K562 (cell line): ENCODE results near the gene PEX7. TPM values are rescaled to one million over a fixed set of nuclear protein-coding genes. Genes with fewer than 3 reads are reported as not detected.
A peak's percentile ranks its signal among the peaks of the same experiment; 100 is the strongest.

Experiments
- CHD2 ChIP-seq: IDR thresholded peaks from 2 replicates; pipeline ENCODE4 v1.6.1; 2011; ENCODE audit warnings: low read depth, low read length
- CTCFL ChIP-seq: IDR thresholded peaks from 2 replicates; pipeline ENCODE4 v1.6.1; 2011; ENCODE audit warnings: borderline replicate concordance, low read depth, mild to moderate bottlenecking, moderate library complexity, low read length; ENCODE audit not compliant: insufficient read depth, poor library complexity, severe bottlenecking
- E4F1 ChIP-seq: fragments of 250-450 bp; sonication (Bioruptor Pico); IDR thresholded peaks from 2 replicates; pipeline ENCODE4 v1.5.0; 2021; ENCODE audit warnings: mild to moderate bottlenecking, borderline replicate concordance
- EGR1 ChIP-seq: fragments of 450-650 bp; conservative IDR thresholded peaks from 2 replicates; pipeline ENCODE4 v1.6.1; 2017; ENCODE audit warnings: mild to moderate bottlenecking
- HINFP ChIP-seq: fragments of 450-650 bp; conservative IDR thresholded peaks from 2 replicates; pipeline ENCODE4 v1.6.1; 2016; ENCODE audit warnings: missing genetic modification characterization, low read depth, mild to moderate bottlenecking, control low read depth, missing compliant biosample characterization
- KLF1 ChIP-seq: fragments of 450-650 bp; IDR thresholded peaks from 2 replicates; pipeline ENCODE4 v1.6.1; 2016; ENCODE audit warnings: missing genetic modification characterization, missing compliant biosample characterization
- MAFF ChIP-seq: IDR thresholded peaks from 2 replicates; pipeline ENCODE4 v1.6.1; 2012; ENCODE audit warnings: low read length, improper control_type of control experiment
- SRSF9 ChIP-seq: fragments of 200-400 bp; formaldehyde crosslinking; IDR thresholded peaks from 2 replicates; pipeline ENCODE4 v1.6.1; 2017; ENCODE audit warnings: low read depth, low read length, borderline replicate concordance
- TAF9B ChIP-seq: fragments of 450-650 bp; IDR thresholded peaks from 2 replicates; pipeline ENCODE4 v1.6.1; 2018; ENCODE audit warnings: mild to moderate bottlenecking; ENCODE audit not compliant: partially characterized antibody
- THAP7 ChIP-seq: fragments of 250-450 bp; sonication (Bioruptor Pico); IDR thresholded peaks from 2 replicates; pipeline ENCODE4 v1.5.0; 2021
- THRA ChIP-seq: fragments of 450-650 bp; IDR thresholded peaks from 2 replicates; pipeline ENCODE4 v1.6.1; 2017; ENCODE audit warnings: mild to moderate bottlenecking, moderate library complexity
- ZBED1 ChIP-seq: IDR thresholded peaks from 2 replicates; pipeline ENCODE4 v1.6.1; 2014
- ZBTB34 ChIP-seq: fragments of 250-450 bp; sonication (Bioruptor Pico); IDR thresholded peaks from 2 replicates; pipeline ENCODE4 v1.8.0; 2021; ENCODE audit warnings: mild to moderate bottlenecking, moderate library complexity
- ZFPM2 ChIP-seq: fragments of 250-450 bp; sonication (Bioruptor Pico); IDR thresholded peaks from 2 replicates; pipeline ENCODE4 v1.5.1; 2022; ENCODE audit warnings: mild to moderate bottlenecking
- ZNF197 ChIP-seq: fragments of 200-800 bp; sonication (Bioruptor generic); IDR thresholded peaks from 2 replicates; pipeline ENCODE4 v1.6.1; 2016; ENCODE audit warnings: low read depth, missing genetic modification characterization, missing compliant biosample characterization
- ZNF274 ChIP-seq: IDR thresholded peaks from 2 replicates; pipeline ENCODE4 v1.6.1; 2011; ENCODE audit warnings: low read depth, mild to moderate bottlenecking, low read length, moderate library complexity, borderline replicate concordance
- ZNF395 ChIP-seq: fragments of 200-800 bp; sonication (Bioruptor generic); IDR thresholded peaks from 2 replicates; pipeline ENCODE4 v1.6.1; 2017; ENCODE audit warnings: missing genetic modification characterization, missing compliant biosample characterization
- polyA plus RNA-seq, 8 experiments: library from polyadenylated mRNA; depleted of rRNA in 4 of 8; stranded (reverse) in 5 of 8; unstranded in 3 of 8; fragments of >200 nt; fragmentation: Nextera tagmentation in 2 of 8; fragmentation: Illumina TruSeq in 1 of 8; extraction: Ambion mirVana in 2 of 8; extraction: Trizol in 1 of 8; gene quantifications; 2 replicates each; pipeline versions ENCODE4 v1.2.1 to v1.2.3, GENCODE V29; 2011 to 2014; ENCODE audit warnings: inconsistent platforms in 1 of 8, missing spikeins in 1 of 8
- total RNA-seq, 7 experiments: library from RNA; depleted of rRNA in 6 of 7; stranded (reverse); fragments of >200 nt in 6 of 7; fragmentation: Illumina TruSeq in 2 of 7; extraction: Trizol in 2 of 7; gene quantifications; 2 replicates each; pipeline versions ENCODE4 v1.2.1 to v1.2.3, GENCODE V29; 2011 to 2021; ENCODE audit warnings: low replicate concordance in 1 of 7

The PEX7 gene
- total and polyA plus RNA-seq, 9 of the 15 experiments (the other 6 are each of a cell fraction or from before 2014, with no cell fraction given) = 1.6 to 12.9 (median 9.1) TPM

GRCh38 chr6:136792095-136792409, 30.3 kb upstream of the PEX7 start (continued):
- TF ChIP-seq SRSF9 (no peak), CTCFL (no peak), EGR1 (no peak), ZFPM2 (CRISPR knock-in tag) (0 out of 2 replicates have a peak, but pooled peaks have one; percentile 59), E4F1 (CRISPR knock-in tag) (no peak), KLF1 (tag) (no peak), ZNF274 (no peak), TAF9B (no peak), CHD2 (0 out of 2 replicates have a peak, but pooled peaks have one; percentile 2), ZBTB34 (no peak), MAFF (no peak), THRA (no peak), ZNF197 (no peak), ZNF395 (CRISPR knock-in tag) (peak; percentile 44; the same call in 1 of the 2 replicates), THAP7 (CRISPR knock-in tag) (peak; percentile 26; the same call in 1 of the 2 replicates), HINFP (no peak), ZBED1 (no peak)
